MM.1S (cell line): Measurements from ENCODE around the gene EYA2.

Experiments used
- DNase-seq: peaks from one replicate; pipeline ENCODE4 v3.0.0-alpha.2; 2015
- H2AFZ ChIP-seq: fragments of 300-600 bp; sonication (generic); 2 replicates; pipeline ENCODE4 v1.6.0; 2016; ENCODE audit warnings: antibody characterized with exemption, low read length
- H3F3A ChIP-seq: fragments of 300-600 bp; sonication (generic); 2 replicates; pipeline ENCODE4 v1.6.1; 2016; ENCODE audit warnings: mild to moderate bottlenecking, antibody characterized with exemption, low read length, moderate library complexity, mixed read lengths; ENCODE audit not compliant: insufficient read depth
- H3K27ac ChIP-seq: fragments of 300-600 bp; sonication (generic); 2 replicates; pipeline ENCODE4 v1.5.1; 2016; ENCODE audit warnings: mild to moderate bottlenecking, low read length
- H3K27me3 ChIP-seq: fragments of 300-600 bp; sonication (generic); replicated peaks from 2 replicates; pipeline ENCODE4 v1.6.0; 2016; ENCODE audit warnings: low read length; ENCODE audit not compliant: insufficient read depth
- H3K36me3 ChIP-seq: fragments of 300-600 bp; sonication (generic); replicated peaks from 2 replicates; pipeline ENCODE4 v1.6.1; 2016; ENCODE audit warnings: mild to moderate bottlenecking, low read length, mixed read lengths; ENCODE audit not compliant: insufficient read depth
- H3K4me1 ChIP-seq: fragments of 300-600 bp; sonication (generic); 2 replicates; pipeline ENCODE4 v1.6.1; 2016; ENCODE audit warnings: low read length, mixed read lengths
- H3K4me2 ChIP-seq: fragments of 300-600 bp; sonication (generic); 2 replicates; pipeline ENCODE4 v1.6.0; 2016; ENCODE audit warnings: low read depth, low read length
- H3K4me3 ChIP-seq: fragments of 300-600 bp; sonication (generic); 2 replicates; pipeline ENCODE4 v1.5.1; 2016; ENCODE audit warnings: low read length, mixed read lengths
- H3K79me2 ChIP-seq: fragments of 300-600 bp; sonication (generic); 2 replicates; pipeline ENCODE4 v1.6.1; 2016; ENCODE audit warnings: mixed run types, low read length, mixed read lengths
- H3K9ac ChIP-seq: fragments of 300-600 bp; sonication (generic); 2 replicates; pipeline ENCODE4 v1.6.1; 2016; ENCODE audit warnings: low read length, mixed read lengths
- H3K9me2 ChIP-seq: fragments of 300-600 bp; sonication (generic); replicated peaks from 2 replicates; pipeline ENCODE4 v1.6.1; 2016; ENCODE audit warnings: mild to moderate bottlenecking, low read length, mixed read lengths; ENCODE audit not compliant: insufficient read depth
- H3K9me3 ChIP-seq: fragments of 300-600 bp; sonication (generic); replicated peaks from 2 replicates; pipeline ENCODE4 v1.6.1; 2016; ENCODE audit warnings: mild to moderate bottlenecking, low read length, mixed read lengths; ENCODE audit not compliant: insufficient read depth
- H4K20me1 ChIP-seq: fragments of 300-600 bp; sonication (generic); 2 replicates; pipeline ENCODE4 v1.6.1; 2016; ENCODE audit warnings: mild to moderate bottlenecking, low read length, moderate library complexity, mixed read lengths; ENCODE audit not compliant: insufficient read depth
- EZH2 ChIP-seq: fragments of 300-600 bp; sonication (generic); optimal IDR thresholded peaks from 2 replicates; pipeline ENCODE3; 2017; ENCODE audit warnings: low read depth, mild to moderate bottlenecking, antibody characterized with exemption, low read length, mixed read lengths
- EZH2phosphoT487 ChIP-seq: fragments of 300-600 bp; sonication (generic); IDR thresholded peaks from 2 replicates; pipeline ENCODE4 v1.6.1; 2018; ENCODE audit warnings: antibody characterized with exemption, low read length
- TF ChIP-seq, protein P1 (sequence below): fragments of 300-600 bp; sonication (generic); IDR thresholded peaks from 2 replicates; pipeline ENCODE4 v1.5.1; 2016; ENCODE audit warnings: antibody characterized with exemption, low read length, mixed read lengths

EYA2 gene

DNA sequence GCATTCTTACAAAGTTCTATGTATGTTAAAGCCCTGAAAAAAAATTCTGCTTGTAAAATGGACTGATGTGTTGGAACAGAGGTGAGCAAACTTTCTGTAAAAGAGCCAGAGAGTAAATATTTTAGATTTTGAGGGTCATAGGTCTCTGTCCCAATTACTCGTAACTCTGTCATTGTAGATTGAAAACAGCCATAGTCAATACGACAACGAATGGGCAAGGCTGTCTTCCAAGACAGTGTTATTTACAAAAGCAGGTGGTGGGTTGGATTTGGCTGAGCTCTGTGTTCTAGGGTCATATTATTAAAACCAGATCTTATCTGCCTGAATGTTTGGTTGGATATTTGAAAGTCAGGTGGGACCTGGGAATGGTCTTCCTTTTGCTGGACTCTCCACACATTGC, 135.2 kb downstream of the EYA2 start:
- Histone ChIP-seq H3K9ac (no peak overlapping the region), H3K4me1 (no peaks in the 10 kb centered on the region), H3K4me3 (no peak overlapping the region), H3F3A (no peaks in the 10 kb centered on the region), H4K20me1 (no peaks in the 10 kb centered on the region), H2AFZ (no peak overlapping the region), H3K9me2 (no peaks in the 10 kb centered on the region), H3K9me3 (no peaks in the 10 kb centered on the region), H3K4me2 (no peak overlapping the region), H3K79me2 (no peaks in the 10 kb centered on the region), H3K27ac (no peak overlapping the region), H3K36me3 (no peaks in the 10 kb centered on the region), H3K27me3 (no peaks in the 10 kb centered on the region)
- DNase-seq = no peak
- TF ChIP-seq EZH2phosphoT487 = no peak

DNA sequence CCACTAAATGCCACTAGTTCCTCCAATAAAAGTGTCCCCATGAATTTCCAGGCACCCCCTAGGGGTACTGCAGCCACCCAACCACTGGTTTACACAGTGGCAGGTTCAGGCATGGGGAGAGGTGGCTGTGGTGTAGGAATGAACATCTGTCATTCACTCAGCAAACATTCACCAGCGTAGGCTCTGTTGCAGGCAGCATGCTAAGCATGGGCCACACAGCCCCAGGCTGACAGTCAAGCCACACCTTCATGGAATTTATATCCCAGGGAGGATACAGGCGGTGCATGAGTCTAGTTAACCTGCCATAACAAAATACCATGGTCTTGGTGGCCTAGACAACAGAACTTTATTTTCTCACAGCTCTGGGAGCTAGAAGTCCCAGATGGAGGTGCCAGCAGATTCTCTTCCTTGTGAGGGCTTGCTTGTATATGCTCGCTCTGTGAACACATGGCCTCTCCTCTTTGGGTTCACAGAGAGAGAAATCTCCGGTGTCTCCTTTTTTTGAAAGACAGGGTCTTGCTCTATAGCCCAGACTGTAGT, 135.7 kb downstream of the EYA2 start:
- H3K36me3 ChIP-seq = no peaks in the 10 kb centered on the region
- no peaks in the 10 kb centered on the region for H3K4me1 ChIP-seq
- no peak for DNase-seq
- no peaks in the 10 kb centered on the region for H3K27me3 ChIP-seq
- no peak overlapping the region for H3K4me3 ChIP-seq
- H2AFZ ChIP-seq = no peak overlapping the region
- no peaks in the 10 kb centered on the region for H3F3A ChIP-seq
- TF ChIP-seq, protein P1, sequence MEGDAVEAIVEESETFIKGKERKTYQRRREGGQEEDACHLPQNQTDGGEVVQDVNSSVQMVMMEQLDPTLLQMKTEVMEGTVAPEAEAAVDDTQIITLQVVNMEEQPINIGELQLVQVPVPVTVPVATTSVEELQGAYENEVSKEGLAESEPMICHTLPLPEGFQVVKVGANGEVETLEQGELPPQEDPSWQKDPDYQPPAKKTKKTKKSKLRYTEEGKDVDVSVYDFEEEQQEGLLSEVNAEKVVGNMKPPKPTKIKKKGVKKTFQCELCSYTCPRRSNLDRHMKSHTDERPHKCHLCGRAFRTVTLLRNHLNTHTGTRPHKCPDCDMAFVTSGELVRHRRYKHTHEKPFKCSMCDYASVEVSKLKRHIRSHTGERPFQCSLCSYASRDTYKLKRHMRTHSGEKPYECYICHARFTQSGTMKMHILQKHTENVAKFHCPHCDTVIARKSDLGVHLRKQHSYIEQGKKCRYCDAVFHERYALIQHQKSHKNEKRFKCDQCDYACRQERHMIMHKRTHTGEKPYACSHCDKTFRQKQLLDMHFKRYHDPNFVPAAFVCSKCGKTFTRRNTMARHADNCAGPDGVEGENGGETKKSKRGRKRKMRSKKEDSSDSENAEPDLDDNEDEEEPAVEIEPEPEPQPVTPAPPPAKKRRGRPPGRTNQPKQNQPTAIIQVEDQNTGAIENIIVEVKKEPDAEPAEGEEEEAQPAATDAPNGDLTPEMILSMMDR = no peak
- no peak for TF ChIP-seq EZH2
- no peak for TF ChIP-seq EZH2phosphoT487
- H3K4me2 ChIP-seq = no peak overlapping the region
- no peaks in the 10 kb centered on the region for H3K9me2 ChIP-seq
- no peaks in the 10 kb centered on the region for H4K20me1 ChIP-seq
- no peaks in the 10 kb centered on the region for H3K79me2 ChIP-seq
- H3K9ac ChIP-seq = no peak overlapping the region
- H3K9me3 ChIP-seq = no peaks in the 10 kb centered on the region
- H3K27ac ChIP-seq = no peak overlapping the region

DNA sequence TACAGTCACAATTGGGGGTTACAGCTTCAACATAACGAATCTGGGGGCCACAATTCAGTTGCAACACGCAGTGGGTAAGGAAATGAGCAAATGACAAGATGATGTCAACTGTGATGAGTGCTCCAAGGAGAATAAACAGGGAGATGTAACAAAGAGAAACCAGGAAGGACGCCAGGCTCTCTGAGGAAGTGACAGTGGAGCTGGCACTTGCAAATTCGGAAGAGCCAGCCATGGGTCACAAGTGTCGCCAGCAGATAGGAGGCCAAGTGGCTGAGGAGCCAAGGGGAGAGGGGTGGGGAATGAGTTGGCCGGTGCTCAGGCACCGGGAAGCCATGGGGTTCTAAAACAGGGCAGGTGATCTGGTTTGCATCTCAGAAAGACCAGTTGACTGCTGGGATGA, 136.4 kb downstream of the EYA2 start:
- H2AFZ ChIP-seq = no peak overlapping the region
- no peaks in the 10 kb centered on the region for H3K79me2 ChIP-seq
- no peak for TF ChIP-seq EZH2
- TF ChIP-seq, protein P1 = no peak
- no peak for TF ChIP-seq EZH2phosphoT487
- DNase-seq = no peak
- no peak overlapping the region for H3K27ac ChIP-seq
- no peaks in the 10 kb centered on the region for H3K36me3 ChIP-seq
- no peak overlapping the region for H3K9ac ChIP-seq
- H3K9me2 ChIP-seq = no peaks in the 10 kb centered on the region
- H3K9me3 ChIP-seq = no peaks in the 10 kb centered on the region
- no peak overlapping the region for H3K4me3 ChIP-seq
- no peaks in the 10 kb centered on the region for H3K27me3 ChIP-seq
- H3K4me1 ChIP-seq = no peaks in the 10 kb centered on the region
- no peaks in the 10 kb centered on the region for H4K20me1 ChIP-seq
- no peak overlapping the region for H3K4me2 ChIP-seq
- H3F3A ChIP-seq = no peaks in the 10 kb centered on the region

DNA sequence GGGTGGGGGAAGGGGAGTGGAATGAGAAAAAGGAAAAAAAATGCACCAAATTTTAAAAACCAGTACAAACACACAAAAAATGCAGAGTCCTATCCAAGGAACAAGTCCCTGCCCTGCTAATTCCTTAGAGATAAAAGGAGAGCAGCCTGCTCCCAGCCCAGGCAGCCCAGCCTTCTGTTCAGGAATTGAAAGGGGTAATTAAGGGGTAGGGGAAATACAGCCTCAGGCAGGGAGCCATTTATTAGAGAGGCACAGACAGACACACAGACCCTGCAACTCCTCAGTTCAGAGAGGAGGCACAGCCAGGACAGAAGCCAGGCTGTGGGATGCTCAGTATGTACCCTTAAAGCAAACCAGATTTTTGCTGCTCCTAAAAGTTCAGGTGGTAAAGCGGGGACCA, 137.2 kb downstream of the EYA2 start:
- Histone ChIP-seq H3K4me2 (no peak overlapping the region), H2AFZ (no peak overlapping the region), H3K4me3 (no peak overlapping the region), H3K9ac (no peak overlapping the region), H3F3A (no peaks in the 10 kb centered on the region), H3K27ac (no peak overlapping the region), H3K4me1 (no peaks in the 10 kb centered on the region), H3K36me3 (no peaks in the 10 kb centered on the region), H3K27me3 (no peaks in the 10 kb centered on the region), H3K9me3 (no peaks in the 10 kb centered on the region), H3K9me2 (no peaks in the 10 kb centered on the region), H3K79me2 (no peaks in the 10 kb centered on the region), H4K20me1 (no peaks in the 10 kb centered on the region)
- TF ChIP-seq EZH2 (no peak), EZH2phosphoT487 (no peak)
- TF ChIP-seq, protein P1 = no peak
- no peak for DNase-seq
